Activated naive CD4-positive, alpha-beta T cell treated with anti-CD3 and anti-CD28 coated beads, Interleukin-2, amount 50 U/mL, for 24 hours (primary cell): ENCODE data around the gene CDC5L.

Experiments used
- H3K27ac Mint-ChIP-seq: one replicate; pipeline ENCODE4 v1.8.0; 2021; ENCODE audit warnings: mild to moderate bottlenecking, mixed read lengths
- H3K27me3 Mint-ChIP-seq: one replicate; pipeline ENCODE4 v1.8.0; 2021; ENCODE audit warnings: mixed read lengths
- H3K36me3 Mint-ChIP-seq: one replicate; pipeline ENCODE4 v1.8.0; 2021; ENCODE audit warnings: mixed read lengths
- H3K4me1 Mint-ChIP-seq: one replicate; pipeline ENCODE4 v1.8.0; 2021; ENCODE audit warnings: mixed read lengths
- H3K4me3 Mint-ChIP-seq: one replicate; pipeline ENCODE4 v1.8.0; 2021; ENCODE audit warnings: mild to moderate bottlenecking, mixed read lengths
- H3K9me3 Mint-ChIP-seq: one replicate; pipeline ENCODE4 v1.8.0; 2021; ENCODE audit warnings: mixed read lengths

CDC5L gene

DNA sequence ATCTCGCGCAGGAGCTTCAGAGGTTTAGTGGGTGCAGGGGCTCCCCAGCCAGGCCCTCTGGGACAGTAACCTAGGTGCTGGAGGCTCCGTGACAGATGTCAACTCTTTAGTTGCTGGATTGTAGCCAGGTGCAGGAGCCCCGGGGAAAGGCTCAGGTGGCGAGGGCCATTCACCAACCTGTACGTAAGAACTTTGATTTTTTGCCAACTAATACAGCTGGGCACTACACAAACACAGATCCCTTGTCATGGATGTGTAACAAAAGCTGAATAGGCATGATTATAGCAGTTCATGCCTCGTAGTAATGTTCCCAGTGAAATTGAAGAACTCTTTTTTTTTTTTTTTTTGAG, 82.6 kb downstream of the CDC5L start:
- Mint-ChIP-seq H3K9me3 (no peaks in the 10 kb centered on the region), H3K27me3 (peaks cover 7% of the 10 kb centered on the region), H3K27ac (no peak overlapping the region), H3K4me1 (no peaks in the 10 kb centered on the region), H3K4me3 (no peak overlapping the region), H3K36me3 (no peaks in the 10 kb centered on the region)

DNA sequence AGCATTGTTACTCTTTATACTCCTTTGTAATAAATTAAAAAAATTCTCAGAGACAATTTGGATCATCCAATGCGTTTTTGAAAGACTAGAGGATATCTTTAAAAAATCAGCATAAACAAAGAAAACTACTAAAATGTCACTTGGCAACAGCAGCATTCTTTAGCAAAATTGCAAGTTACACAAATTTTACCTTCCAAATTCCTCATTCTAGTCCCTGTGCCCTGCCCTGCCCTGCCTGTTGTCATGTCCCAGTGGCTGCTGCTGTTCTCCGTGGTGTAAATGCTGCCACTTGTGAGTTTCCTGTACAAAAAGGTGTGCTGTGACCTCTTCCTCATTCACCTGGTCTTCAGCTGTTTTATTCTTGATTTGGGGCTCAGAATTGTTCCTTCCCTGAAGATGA, 83.2 kb downstream of the CDC5L start:
- Mint-ChIP-seq H3K9me3 (no peaks in the 10 kb centered on the region), H3K4me1 (no peaks in the 10 kb centered on the region), H3K27ac (no peak overlapping the region), H3K27me3 (peaks cover 7% of the 10 kb centered on the region), H3K36me3 (no peaks in the 10 kb centered on the region), H3K4me3 (no peak overlapping the region)

DNA sequence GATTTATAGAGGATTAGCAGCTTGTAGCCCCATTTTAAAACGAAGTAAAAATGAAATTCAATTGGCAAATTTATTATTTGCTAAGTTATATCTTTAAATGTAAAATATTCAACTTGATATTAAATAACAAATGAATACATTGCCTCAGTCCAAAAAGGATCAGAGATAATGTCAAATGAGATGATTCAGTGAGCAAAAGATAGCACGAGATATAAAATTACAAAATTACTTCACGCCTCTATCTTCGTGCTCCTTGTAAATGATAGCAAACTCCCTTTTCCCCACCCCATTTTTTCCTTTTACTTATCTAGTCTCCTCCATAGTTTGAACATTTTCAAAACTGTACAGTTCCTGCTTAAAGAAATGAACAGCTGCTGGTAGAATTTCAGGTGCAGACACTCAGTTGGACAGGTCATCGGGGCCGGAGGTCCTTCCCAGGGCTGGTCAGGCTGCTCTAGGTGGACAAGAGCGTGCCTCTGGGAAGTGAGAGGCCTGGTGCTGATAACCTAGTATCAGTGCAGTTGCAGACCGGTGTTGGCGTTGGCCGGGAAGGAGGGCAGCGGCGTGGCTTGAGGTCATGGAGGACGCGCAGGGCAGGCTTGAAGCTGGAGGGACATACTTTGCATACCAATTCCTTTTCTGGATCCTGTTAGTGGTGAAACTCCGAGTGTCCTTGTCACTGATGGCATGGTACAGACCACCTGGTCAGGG, 83.9 kb downstream of the CDC5L start:
- H3K4me1 Mint-ChIP-seq = no peaks in the 10 kb centered on the region
- no peak overlapping the region for H3K27ac Mint-ChIP-seq
- H3K9me3 Mint-ChIP-seq = no peaks in the 10 kb centered on the region
- H3K4me3 Mint-ChIP-seq = no peak overlapping the region
- no peaks in the 10 kb centered on the region for H3K36me3 Mint-ChIP-seq
- peaks cover 7% of the 10 kb centered on the region for H3K27me3 Mint-ChIP-seq

DNA sequence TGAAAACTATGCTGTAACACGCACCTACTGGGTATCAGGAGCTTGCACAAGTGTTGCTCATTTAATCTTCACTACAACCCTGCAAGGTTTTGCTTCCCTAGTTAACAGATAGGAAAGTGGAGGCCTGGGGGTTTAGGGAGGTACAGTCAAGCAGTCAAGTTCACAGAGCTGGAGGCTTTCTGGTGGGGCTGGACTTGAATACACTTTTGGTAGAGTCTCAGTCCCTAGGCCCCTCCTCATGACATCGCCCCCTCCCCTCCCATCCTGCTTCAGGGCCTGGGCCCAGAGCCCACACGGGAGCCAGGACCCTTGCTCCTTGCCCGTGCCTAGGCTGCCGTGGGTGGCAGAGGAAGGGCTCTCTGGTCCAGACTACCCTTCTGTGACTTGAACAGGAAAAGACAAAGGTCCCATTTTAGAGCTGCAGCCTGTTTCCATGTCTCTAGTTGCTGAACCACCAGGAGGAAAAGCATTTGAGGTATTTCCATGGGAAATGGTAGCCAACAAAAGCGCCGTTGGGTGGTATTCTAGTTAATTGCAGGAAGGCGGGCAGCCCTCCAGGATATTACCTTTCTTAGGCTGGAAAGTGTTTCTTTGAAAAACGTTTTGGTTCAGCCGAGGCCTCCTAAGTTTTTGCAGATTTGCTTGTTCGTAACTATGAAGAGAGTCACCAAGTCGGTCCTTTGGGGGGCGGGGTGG, 84.9 kb downstream of the CDC5L start:
- Mint-ChIP-seq H3K36me3 (no peaks in the 10 kb centered on the region), H3K9me3 (no peaks in the 10 kb centered on the region), H3K4me3 (no peak overlapping the region), H3K27me3 (peaks cover 4% of the 10 kb centered on the region), H3K4me1 (no peaks in the 10 kb centered on the region), H3K27ac (no peak overlapping the region)

DNA sequence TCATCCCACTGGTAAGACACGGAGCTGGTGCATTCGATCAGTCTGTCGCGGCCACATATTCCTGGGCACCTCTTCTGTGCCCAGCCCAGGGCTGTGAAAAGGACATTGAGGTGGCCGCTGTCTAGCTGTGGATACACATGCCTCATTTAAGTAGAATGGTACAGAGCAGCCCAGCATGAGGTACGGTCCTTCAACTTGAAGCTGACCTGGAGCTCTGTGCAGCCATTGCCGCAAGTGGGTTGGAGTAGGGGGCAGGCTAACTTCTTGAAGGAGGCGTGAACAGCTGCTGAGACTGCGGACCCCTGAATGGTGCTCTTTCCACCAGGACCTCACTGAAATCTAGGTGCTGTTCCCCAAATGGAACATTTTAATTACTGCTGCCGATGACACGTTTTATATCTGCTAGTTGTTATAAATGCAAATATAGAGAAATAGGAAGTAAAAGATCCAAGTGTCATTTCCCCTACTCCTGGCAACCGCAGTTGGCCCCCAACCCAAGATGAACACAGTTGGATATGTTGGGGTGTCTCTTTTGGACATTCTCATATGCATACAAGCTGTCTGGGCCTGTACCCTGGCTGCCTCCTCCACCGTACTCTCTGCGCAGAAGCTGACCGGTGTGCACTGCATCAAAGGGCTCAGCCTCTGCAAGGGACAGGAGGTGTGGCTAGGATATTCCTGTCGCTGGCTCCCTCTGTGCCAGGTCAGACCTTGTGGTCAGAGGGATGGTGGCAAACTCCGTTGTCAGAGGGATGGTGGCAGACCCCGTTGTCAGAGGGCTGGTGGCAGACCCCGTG, 86.1 kb downstream of the CDC5L start:
- H3K9me3 Mint-ChIP-seq = no peaks in the 10 kb centered on the region
- H3K4me1 Mint-ChIP-seq = no peaks in the 10 kb centered on the region
- no peak overlapping the region for H3K27ac Mint-ChIP-seq
- peaks cover 4% of the 10 kb centered on the region for H3K27me3 Mint-ChIP-seq
- H3K4me3 Mint-ChIP-seq = no peak overlapping the region
- H3K36me3 Mint-ChIP-seq = no peaks in the 10 kb centered on the region

DNA sequence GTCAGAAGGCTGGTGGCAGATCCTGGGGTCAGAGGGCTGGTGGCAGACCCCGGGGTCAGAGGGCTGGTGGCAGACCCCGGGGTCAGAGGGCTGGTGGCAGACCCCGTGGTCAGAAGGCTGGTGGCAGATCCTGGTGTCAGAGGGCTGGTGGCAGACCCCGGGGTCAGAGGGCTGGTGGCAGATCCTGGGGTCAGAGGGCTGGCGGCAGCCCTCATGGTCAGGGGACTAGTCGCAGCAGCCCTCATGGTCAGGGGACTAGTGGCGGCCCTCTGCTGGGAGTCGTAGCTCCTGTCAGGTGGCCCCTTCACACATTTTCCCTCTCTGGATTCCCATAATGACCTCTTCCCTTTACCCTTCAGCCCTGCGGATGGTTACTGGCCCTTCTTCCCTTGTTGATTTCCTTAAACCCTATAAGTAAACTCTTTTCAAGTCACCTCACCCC, 86.7 kb downstream of the CDC5L start:
- H3K4me1 Mint-ChIP-seq = no peaks in the 10 kb centered on the region
- H3K9me3 Mint-ChIP-seq = no peaks in the 10 kb centered on the region
- H3K27me3 Mint-ChIP-seq = no peaks in the 10 kb centered on the region
- no peaks in the 10 kb centered on the region for H3K36me3 Mint-ChIP-seq
- no peak overlapping the region for H3K4me3 Mint-ChIP-seq
- no peak overlapping the region for H3K27ac Mint-ChIP-seq

DNA sequence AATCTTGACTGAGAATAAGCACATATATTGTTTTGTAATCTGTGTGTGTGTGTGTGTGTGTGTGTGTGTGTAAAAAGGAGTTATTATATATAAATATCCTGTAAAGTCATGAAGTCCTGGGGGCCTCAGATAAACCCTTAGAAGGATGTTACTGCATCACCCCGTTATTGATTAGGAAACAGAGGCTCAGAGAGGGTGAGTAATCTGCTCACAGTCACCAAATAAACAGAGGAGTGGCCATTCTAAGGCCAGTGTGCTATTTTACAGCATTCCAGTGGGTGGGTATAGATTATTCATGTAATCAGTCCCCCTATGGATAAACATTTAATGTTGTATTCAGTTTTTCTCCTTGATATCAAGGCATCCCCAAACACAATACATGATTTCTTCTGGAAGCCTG, 87.1 kb downstream of the CDC5L start:
- Mint-ChIP-seq H3K27me3 (no peaks in the 10 kb centered on the region), H3K4me1 (no peaks in the 10 kb centered on the region), H3K9me3 (no peaks in the 10 kb centered on the region), H3K27ac (no peak overlapping the region), H3K4me3 (no peak overlapping the region), H3K36me3 (no peaks in the 10 kb centered on the region)

DNA sequence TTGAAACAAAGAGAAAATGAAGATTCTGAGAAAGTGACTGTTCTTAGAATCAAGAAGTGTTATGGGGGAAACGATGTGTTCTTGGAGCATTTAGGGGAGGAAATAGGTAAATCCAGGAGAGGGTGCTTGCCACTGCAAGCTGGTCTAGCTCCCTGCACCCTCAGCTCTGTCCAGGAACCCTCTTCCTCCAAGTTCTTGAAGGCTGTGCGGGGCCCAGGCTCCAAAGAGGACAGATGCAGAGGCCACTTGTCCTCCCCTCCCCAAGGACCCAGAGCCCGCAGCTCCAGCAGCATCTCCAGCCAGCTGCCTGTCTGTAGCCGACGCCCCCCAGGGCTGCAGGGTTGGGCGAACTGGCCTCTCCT, 87.9 kb downstream of the CDC5L start:
- Mint-ChIP-seq H3K27me3 (no peaks in the 10 kb centered on the region), H3K4me3 (no peak overlapping the region), H3K36me3 (no peaks in the 10 kb centered on the region), H3K4me1 (no peaks in the 10 kb centered on the region), H3K27ac (no peak overlapping the region), H3K9me3 (no peaks in the 10 kb centered on the region)

DNA sequence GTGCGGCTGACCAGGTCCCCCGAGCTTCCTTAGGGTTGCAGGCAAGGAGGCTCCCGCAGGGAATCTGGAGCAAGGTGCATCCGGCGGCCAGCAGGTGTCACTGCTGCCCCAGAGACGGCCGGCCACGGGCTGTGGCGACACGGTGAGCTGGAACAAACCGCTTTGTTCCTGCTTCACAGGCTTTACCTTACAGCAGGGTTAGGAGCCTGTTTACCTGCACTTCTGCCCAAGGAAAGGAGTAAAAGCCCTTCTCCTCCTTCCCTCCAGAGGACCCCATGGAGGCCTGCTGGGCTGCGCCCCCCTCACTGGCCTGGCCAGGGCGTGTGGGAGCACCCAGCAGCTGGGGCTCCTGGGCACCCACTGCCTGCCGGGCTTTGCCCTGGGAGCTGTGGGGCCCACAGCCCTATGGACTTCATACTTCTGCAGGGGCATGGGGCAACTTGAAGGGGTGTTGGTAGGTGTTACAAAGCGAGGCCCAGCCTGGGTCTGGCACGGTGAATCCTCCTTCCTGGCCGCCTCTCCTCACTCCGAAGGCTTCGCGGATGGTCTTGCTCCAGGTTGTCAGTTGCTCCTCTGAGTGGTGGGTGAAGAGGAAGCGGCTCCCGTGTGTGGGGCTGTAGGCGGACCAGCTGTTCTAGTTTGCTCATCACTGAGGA, 88.4 kb downstream of the CDC5L start:
- no peak overlapping the region for H3K27ac Mint-ChIP-seq
- no peaks in the 10 kb centered on the region for H3K9me3 Mint-ChIP-seq
- no peaks in the 10 kb centered on the region for H3K36me3 Mint-ChIP-seq
- no peaks in the 10 kb centered on the region for H3K27me3 Mint-ChIP-seq
- H3K4me1 Mint-ChIP-seq = no peaks in the 10 kb centered on the region
- no peak overlapping the region for H3K4me3 Mint-ChIP-seq

DNA sequence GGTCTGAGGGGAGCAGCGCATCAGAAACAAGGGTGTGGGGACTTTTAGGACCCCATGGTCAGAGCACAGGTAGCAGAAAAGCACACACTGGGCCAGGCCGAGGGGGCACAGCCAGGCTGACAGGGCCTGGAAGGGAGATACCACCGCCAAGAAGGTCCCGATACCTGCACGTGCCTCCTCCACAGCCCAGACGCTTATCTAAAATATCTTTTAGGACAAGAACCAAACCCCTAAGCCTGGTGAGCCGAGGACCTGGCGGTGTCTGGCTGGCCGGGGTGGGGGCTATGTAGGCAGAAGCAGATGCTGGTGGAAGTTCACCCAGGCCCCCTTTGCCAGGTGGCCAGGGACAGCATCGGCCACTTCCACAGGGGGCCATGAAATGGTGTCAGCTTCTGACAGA, 89.3 kb downstream of the CDC5L start:
- H3K4me3 Mint-ChIP-seq = no peak overlapping the region
- no peaks in the 10 kb centered on the region for H3K36me3 Mint-ChIP-seq
- no peaks in the 10 kb centered on the region for H3K27me3 Mint-ChIP-seq
- no peaks in the 10 kb centered on the region for H3K9me3 Mint-ChIP-seq
- no peaks in the 10 kb centered on the region for H3K4me1 Mint-ChIP-seq
- no peak overlapping the region for H3K27ac Mint-ChIP-seq

DNA sequence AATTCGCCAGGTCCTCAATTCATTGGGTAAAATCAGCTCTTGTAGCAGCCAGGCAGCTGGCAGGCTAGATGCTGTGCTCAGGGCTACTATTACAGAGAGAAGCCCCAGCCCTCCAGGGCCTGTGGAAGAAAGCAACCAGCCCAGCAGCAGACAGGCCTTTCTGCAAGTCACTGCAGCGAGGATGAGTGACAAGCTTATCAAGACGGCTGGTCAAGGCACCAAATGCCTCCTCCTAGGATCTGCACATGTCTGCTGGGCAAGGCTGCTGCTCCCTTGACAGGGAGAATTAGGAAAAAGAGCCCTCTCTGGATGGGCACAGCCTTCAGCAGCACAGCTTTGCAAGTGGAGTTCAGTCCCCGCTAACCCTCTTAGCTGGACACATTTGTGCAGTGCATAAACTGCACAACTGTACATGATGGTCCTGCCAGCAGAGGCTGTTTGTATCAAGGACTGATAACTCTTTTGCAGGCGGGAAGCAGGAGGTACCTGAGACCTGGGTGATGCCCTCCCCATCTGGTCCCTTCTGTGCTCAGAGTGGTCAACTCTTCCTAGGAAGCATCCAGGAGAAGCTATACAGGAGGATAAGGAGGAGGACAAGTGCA, 89.9 kb downstream of the CDC5L start:
- Mint-ChIP-seq H3K36me3 (no peaks in the 10 kb centered on the region), H3K27me3 (no peaks in the 10 kb centered on the region), H3K4me3 (no peak overlapping the region), H3K4me1 (no peaks in the 10 kb centered on the region), H3K27ac (no peak overlapping the region), H3K9me3 (no peaks in the 10 kb centered on the region)

DNA sequence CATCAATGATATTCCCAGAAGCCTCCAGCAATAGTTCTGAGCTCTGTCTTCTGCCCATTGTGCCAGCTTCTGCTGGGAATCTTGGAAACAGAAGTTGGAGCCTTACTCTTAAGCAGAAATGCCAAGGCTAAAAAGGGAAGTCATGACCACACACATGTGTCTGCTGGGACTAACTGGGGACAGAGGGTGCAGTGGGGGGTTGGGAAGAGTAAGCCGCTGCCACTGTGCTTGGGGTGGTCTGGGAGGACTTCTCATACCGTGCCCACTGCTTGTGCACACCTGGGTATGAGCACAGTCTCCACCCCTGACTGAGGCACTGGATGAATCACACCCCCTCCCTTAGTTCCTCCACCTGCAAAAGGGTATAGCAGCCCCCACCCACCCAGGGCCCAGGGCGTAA, 90.7 kb downstream of the CDC5L start:
- Mint-ChIP-seq H3K27ac (no peak overlapping the region), H3K27me3 (no peaks in the 10 kb centered on the region), H3K36me3 (no peaks in the 10 kb centered on the region), H3K4me1 (no peaks in the 10 kb centered on the region), H3K4me3 (no peak overlapping the region), H3K9me3 (no peaks in the 10 kb centered on the region)

DNA sequence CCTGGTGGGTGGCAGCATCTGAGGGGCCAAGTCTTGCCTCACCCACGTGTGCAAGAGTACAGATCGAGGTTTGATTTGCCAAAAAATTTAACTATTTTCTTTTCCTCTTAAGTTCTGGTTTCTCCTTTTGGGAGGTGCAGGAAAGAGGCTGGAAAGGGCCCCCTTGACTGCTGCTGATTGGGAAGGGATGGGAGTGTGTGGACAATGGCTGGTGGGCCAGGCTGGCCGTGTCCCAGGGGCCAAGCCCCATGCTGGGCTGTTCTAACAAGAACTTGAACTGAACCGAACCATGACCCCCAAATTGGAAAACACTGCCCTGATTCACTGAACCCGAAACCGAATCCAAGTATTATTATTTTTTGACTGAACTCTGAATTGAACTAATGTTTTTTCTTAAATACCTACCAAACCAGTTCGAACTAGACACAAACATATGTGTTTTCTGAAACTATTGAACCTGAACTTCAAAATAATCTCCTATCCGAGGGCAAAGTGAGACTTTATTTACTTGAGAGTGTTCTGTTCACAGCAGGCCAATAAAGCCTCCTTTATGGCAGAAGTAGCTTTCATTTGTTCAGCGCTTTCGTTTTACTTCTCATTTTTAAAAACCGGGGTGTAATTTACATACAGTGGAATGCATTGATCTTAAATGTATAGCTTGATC, 91.2 kb downstream of the CDC5L start:
- Mint-ChIP-seq H3K4me1 (no peaks in the 10 kb centered on the region), H3K36me3 (no peaks in the 10 kb centered on the region), H3K9me3 (no peaks in the 10 kb centered on the region), H3K27ac (no peak overlapping the region), H3K4me3 (no peak overlapping the region), H3K27me3 (no peaks in the 10 kb centered on the region)

DNA sequence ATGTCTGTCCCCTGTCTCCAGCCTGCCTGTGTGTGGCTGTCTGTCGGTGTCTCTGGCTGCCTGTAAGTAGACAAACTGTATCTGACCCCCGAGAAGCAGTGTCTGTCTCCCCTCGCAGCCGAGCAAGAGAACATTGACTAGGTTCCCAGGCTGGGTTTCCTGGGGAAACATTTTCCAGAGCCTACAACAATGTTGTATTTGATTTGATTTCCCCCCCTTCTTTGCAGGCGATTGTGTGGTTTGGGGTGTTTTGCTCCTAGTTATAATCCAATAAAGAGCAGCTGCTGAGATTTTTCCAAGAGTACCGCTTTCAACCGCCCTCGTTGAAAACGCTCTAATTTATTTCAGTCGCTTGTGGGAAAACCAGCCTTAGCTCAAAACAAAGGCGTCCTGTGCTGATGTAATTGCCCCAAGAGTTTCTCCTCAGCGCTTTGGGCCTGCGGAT, 92.6 kb downstream of the CDC5L start:
- Mint-ChIP-seq H3K27me3 (no peaks in the 10 kb centered on the region), H3K4me3 (no peak overlapping the region), H3K36me3 (no peaks in the 10 kb centered on the region), H3K27ac (no peak overlapping the region), H3K4me1 (no peaks in the 10 kb centered on the region), H3K9me3 (no peaks in the 10 kb centered on the region)

DNA sequence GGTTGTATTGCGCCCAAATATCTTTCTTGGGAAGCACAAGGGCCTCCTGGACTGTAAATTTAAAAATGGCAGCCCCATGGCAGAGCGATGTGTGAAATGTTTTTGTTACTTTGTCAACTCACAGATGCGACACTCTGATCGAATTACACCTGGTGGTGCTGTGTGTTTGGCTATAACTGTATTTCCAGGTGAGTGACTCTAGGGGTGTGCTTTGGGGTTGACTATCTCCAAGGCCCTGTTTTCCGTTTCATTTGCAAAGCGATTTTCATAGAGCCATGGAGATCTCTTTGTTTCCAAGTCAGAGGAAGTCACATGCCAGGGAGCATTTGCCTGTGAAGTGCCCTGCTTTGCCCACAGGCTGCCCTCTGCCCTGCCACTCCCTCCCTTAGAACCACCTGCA, 93.5 kb downstream of the CDC5L start:
- no peak overlapping the region for H3K4me3 Mint-ChIP-seq
- H3K9me3 Mint-ChIP-seq = no peaks in the 10 kb centered on the region
- no peaks in the 10 kb centered on the region for H3K36me3 Mint-ChIP-seq
- H3K27me3 Mint-ChIP-seq = peaks cover 2% of the 10 kb centered on the region
- no peak overlapping the region for H3K27ac Mint-ChIP-seq
- no peaks in the 10 kb centered on the region for H3K4me1 Mint-ChIP-seq
